Neural cell (in vitro differentiated cells): ENCODE results near the gene SDF2L1. TPM values are rescaled to one million over a fixed set of nuclear protein-coding genes. Genes with fewer than 3 reads are reported as not detected.

ENCODE experiments used
- H2AFZ ChIP-seq: fragments of 200-600, 300-800 bp; sonication (generic), shearing (Covaris generic); 2 replicates; pipeline ENCODE4 v1.6.0; 2014; ENCODE audit warnings: low read depth, mild to moderate bottlenecking, antibody characterized with exemption, low read length, moderate library complexity
- H3F3A ChIP-seq: fragments of 200-600 bp; shearing (Covaris generic); 2 replicates; pipeline ENCODE4 v1.6.1; 2016; ENCODE audit warnings: mild to moderate bottlenecking, moderate library complexity, mixed read lengths, antibody characterized with exemption, low read length; ENCODE audit not compliant: insufficient read depth, poor library complexity, severe bottlenecking
- H3K27ac ChIP-seq: fragments of 200-600, 300-800 bp; sonication (generic), shearing (Covaris generic); 2 replicates; pipeline ENCODE4 v1.5.1; 2014; ENCODE audit warnings: mild to moderate bottlenecking, low read length, moderate library complexity
- H3K27me3 ChIP-seq: fragments of 300-800, 200-600 bp; sonication (generic), shearing (Covaris generic); 2 replicates; pipeline ENCODE4 v1.6.0; 2014; ENCODE audit warnings: mild to moderate bottlenecking, low read depth, low read length, moderate library complexity; ENCODE audit not compliant: insufficient read depth
- H3K36me3 ChIP-seq: fragments of 300-800, 200-600 bp; sonication (generic), shearing (Covaris generic); 2 replicates; pipeline ENCODE4 v1.5.1; 2014; ENCODE audit warnings: mild to moderate bottlenecking, antibody characterized with exemption, low read length, moderate library complexity; ENCODE audit not compliant: insufficient read depth
- H3K4me2 ChIP-seq: fragments of 300-800, 200-600 bp; sonication (generic), shearing (Covaris generic); 2 replicates; pipeline ENCODE4 v1.6.0; 2014; ENCODE audit warnings: mild to moderate bottlenecking, low read length
- H3K4me3 ChIP-seq: fragments of 300-800, 200-600 bp; sonication (generic), shearing (Covaris generic); 2 replicates; pipeline ENCODE4 v1.5.1; 2014; ENCODE audit warnings: mild to moderate bottlenecking, low read length, moderate library complexity
- H3K79me2 ChIP-seq: fragments of 200-600 bp; shearing (Covaris generic); replicated peaks from 2 replicates; pipeline ENCODE4 v1.6.0; 2014; ENCODE audit warnings: mild to moderate bottlenecking, low read length, moderate library complexity; ENCODE audit not compliant: insufficient read depth
- H3K9ac ChIP-seq: fragments of 300-800, 200-600 bp; sonication (generic), shearing (Covaris generic); 2 replicates; pipeline ENCODE4 v1.6.1; 2016; ENCODE audit warnings: mild to moderate bottlenecking, low read length, mixed read lengths
- H3K9me2 ChIP-seq: fragments of 200-600 bp; shearing (Covaris generic); 2 replicates; pipeline ENCODE4 v1.6.1; 2016; ENCODE audit warnings: mild to moderate bottlenecking, low read length, mixed read lengths; ENCODE audit not compliant: insufficient read depth
- H3K9me3 ChIP-seq: fragments of 200-600, 300-800 bp; sonication (generic), shearing (Covaris generic); 2 replicates; pipeline ENCODE4 v1.6.1; 2016; ENCODE audit warnings: mild to moderate bottlenecking, mixed run types, low read length, moderate library complexity, mixed read lengths
- H4K20me1 ChIP-seq: fragments of 200-600 bp; shearing (Covaris generic); 2 replicates; pipeline ENCODE4 v1.6.1; 2016; ENCODE audit warnings: mild to moderate bottlenecking, mixed run types; ENCODE audit not compliant: insufficient read depth
- EP300 ChIP-seq: fragments of 450-650 bp; conservative IDR thresholded peaks from 2 replicates; pipeline ENCODE4 v1.6.1; 2014; ENCODE audit warnings: antibody characterized with exemption, mild to moderate bottlenecking, moderate library complexity; ENCODE audit not compliant: poor library complexity, severe bottlenecking
- EZH2 ChIP-seq: fragments of 200-600, 300-800 bp; shearing (Covaris generic), sonication (generic); IDR thresholded peaks from 2 replicates; pipeline ENCODE4 v1.6.1; 2014; ENCODE audit warnings: antibody characterized with exemption, low read length, borderline replicate concordance, mild to moderate bottlenecking; ENCODE audit not compliant: insufficient read depth, poor library complexity, severe bottlenecking
- MXI1 ChIP-seq: fragments of 450-650 bp; conservative IDR thresholded peaks from 2 replicates; pipeline ENCODE4 v1.6.1; 2014; ENCODE audit warnings: antibody characterized with exemption, mild to moderate bottlenecking; ENCODE audit not compliant: poor library complexity, severe bottlenecking
- POLR2AphosphoS5 ChIP-seq: IDR thresholded peaks from 2 replicates; pipeline ENCODE4 v1.6.1; 2012
- RAD21 ChIP-seq: fragments of 450-650 bp; conservative IDR thresholded peaks from 2 replicates; pipeline ENCODE4 v1.6.1; 2014; ENCODE audit warnings: antibody characterized with exemption, mild to moderate bottlenecking, moderate library complexity
- SMC3 ChIP-seq: fragments of 450-650 bp; conservative IDR thresholded peaks from 2 replicates; pipeline ENCODE4 v1.6.1; 2014; ENCODE audit warnings: antibody characterized with exemption, mild to moderate bottlenecking, moderate library complexity; ENCODE audit not compliant: poor library complexity
- TAF1 ChIP-seq: IDR thresholded peaks from 2 replicates; pipeline ENCODE4 v1.6.1; 2012; ENCODE audit warnings: low read depth
- polyA plus RNA-seq: library from polyadenylated mRNA; depleted of rRNA; stranded (reverse); fragments of >200 nt; gene quantifications from 2 replicates; pipeline ENCODE4 v1.2.3, GENCODE V29; 2014
- TF ChIP-seq, protein P1 (sequence below): fragments of 450-650 bp; IDR thresholded peaks from 2 replicates; pipeline ENCODE4 v1.5.1; 2014; ENCODE audit warnings: antibody characterized with exemption, mild to moderate bottlenecking, moderate library complexity; ENCODE audit not compliant: poor library complexity, severe bottlenecking
- TF ChIP-seq, protein P2 (sequence below): IDR thresholded peaks from 2 replicates; pipeline ENCODE4 v1.6.1; 2012; ENCODE audit warnings: borderline replicate concordance

Gene SDF2L1
- polyA plus RNA-seq, 1 donor from 2014 or later, result 11.0 TPM

DNA sequence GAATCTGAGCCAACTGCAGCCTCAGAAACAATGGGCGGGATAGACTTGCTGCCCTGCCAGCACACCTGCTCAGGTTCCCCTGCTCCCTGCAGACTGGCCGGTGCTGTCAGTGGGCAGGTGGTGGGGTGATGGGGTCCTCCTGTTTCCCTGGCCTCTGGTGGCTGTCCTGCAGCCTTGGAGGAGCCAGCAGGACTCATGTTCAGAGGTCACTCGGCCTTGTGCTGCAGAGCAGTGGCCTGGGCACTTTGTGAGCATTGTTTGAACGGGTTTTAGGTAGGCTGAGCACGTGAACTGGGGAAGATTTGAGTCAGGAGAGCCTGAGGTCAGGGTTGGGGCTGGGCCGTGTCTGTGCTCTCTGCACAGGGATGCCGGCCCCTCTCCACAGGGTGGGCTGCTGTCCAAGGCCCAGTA lies 41.3 kb downstream of the SDF2L1 start:
- Histone ChIP-seq H3K36me3 (no peaks in the 10 kb centered on the region), H3K9me2 (no peaks in the 10 kb centered on the region), H3K9ac (no peak overlapping the region), H3K9me3 (no peaks in the 10 kb centered on the region), H3K4me2 (no peak overlapping the region), H4K20me1 (no peaks in the 10 kb centered on the region), H2AFZ (no peak overlapping the region), H3K4me3 (no peak overlapping the region), H3K27ac (no peak overlapping the region), H3K79me2 (no peaks in the 10 kb centered on the region), H3F3A (no peaks in the 10 kb centered on the region), H3K27me3 (no peaks in the 10 kb centered on the region)
- TF ChIP-seq TAF1 (no peak), EP300 (no peak), SMC3 (no peak), EZH2 (no peak), MXI1 (no peak), POLR2AphosphoS5 (no peak), RAD21 (no peak)
- TF ChIP-seq, protein P1, sequence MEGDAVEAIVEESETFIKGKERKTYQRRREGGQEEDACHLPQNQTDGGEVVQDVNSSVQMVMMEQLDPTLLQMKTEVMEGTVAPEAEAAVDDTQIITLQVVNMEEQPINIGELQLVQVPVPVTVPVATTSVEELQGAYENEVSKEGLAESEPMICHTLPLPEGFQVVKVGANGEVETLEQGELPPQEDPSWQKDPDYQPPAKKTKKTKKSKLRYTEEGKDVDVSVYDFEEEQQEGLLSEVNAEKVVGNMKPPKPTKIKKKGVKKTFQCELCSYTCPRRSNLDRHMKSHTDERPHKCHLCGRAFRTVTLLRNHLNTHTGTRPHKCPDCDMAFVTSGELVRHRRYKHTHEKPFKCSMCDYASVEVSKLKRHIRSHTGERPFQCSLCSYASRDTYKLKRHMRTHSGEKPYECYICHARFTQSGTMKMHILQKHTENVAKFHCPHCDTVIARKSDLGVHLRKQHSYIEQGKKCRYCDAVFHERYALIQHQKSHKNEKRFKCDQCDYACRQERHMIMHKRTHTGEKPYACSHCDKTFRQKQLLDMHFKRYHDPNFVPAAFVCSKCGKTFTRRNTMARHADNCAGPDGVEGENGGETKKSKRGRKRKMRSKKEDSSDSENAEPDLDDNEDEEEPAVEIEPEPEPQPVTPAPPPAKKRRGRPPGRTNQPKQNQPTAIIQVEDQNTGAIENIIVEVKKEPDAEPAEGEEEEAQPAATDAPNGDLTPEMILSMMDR, result no peak
- TF ChIP-seq, protein P2, sequence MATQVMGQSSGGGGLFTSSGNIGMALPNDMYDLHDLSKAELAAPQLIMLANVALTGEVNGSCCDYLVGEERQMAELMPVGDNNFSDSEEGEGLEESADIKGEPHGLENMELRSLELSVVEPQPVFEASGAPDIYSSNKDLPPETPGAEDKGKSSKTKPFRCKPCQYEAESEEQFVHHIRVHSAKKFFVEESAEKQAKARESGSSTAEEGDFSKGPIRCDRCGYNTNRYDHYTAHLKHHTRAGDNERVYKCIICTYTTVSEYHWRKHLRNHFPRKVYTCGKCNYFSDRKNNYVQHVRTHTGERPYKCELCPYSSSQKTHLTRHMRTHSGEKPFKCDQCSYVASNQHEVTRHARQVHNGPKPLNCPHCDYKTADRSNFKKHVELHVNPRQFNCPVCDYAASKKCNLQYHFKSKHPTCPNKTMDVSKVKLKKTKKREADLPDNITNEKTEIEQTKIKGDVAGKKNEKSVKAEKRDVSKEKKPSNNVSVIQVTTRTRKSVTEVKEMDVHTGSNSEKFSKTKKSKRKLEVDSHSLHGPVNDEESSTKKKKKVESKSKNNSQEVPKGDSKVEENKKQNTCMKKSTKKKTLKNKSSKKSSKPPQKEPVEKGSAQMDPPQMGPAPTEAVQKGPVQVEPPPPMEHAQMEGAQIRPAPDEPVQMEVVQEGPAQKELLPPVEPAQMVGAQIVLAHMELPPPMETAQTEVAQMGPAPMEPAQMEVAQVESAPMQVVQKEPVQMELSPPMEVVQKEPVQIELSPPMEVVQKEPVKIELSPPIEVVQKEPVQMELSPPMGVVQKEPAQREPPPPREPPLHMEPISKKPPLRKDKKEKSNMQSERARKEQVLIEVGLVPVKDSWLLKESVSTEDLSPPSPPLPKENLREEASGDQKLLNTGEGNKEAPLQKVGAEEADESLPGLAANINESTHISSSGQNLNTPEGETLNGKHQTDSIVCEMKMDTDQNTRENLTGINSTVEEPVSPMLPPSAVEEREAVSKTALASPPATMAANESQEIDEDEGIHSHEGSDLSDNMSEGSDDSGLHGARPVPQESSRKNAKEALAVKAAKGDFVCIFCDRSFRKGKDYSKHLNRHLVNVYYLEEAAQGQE, result no peak

DNA sequence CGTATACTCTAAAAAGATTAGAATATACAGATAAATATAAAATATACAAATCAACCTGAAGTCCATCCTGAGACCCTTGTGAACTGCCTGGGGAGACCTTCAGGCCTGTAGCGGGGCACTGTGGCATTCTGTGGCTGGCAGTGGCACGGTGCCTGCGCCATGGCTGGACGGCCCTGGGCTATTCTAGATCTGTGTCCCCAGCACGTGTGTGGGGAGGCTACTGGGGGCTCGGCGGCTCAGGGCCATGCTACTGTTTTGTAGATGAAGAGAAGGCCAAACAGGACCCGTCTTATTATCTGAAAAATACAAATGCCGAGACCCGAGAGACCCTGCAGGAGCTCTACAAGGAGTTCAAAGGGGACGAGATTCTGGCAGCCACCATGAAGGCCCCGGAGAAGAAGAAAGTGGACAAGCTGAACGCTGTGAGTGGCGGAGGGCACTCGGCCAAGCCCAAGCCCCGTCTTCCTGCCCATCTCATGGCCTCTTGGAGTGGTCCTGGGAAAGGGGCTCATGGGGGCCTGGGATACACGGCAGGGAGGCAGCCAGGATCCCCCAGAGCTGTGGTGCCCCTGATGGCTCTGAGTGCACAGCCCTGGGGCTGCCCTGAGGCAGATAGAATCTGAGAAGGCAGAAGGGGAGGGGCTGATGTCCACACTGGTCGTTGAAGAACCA lies 42.5 kb downstream of the SDF2L1 start:
- H3K9ac ChIP-seq, result no peak overlapping the region
- TF ChIP-seq TAF1, result no peak
- TF ChIP-seq EP300, result no peak
- no peak for TF ChIP-seq EZH2
- TF ChIP-seq, protein P1, result no peak
- TF ChIP-seq POLR2AphosphoS5, result no peak
- TF ChIP-seq, protein P2, result no peak
- no peak for TF ChIP-seq SMC3
- TF ChIP-seq RAD21, result no peak
- no peak for TF ChIP-seq MXI1
- H4K20me1 ChIP-seq, result no peaks in the 10 kb centered on the region
- no peaks in the 10 kb centered on the region for H3F3A ChIP-seq
- no peak overlapping the region for H3K4me2 ChIP-seq
- H3K79me2 ChIP-seq, result no peaks in the 10 kb centered on the region
- no peaks in the 10 kb centered on the region for H3K9me3 ChIP-seq
- no peaks in the 10 kb centered on the region for H3K9me2 ChIP-seq
- H3K4me3 ChIP-seq, result no peak overlapping the region
- H2AFZ ChIP-seq, result no peak overlapping the region
- H3K27ac ChIP-seq, result no peak overlapping the region
- H3K36me3 ChIP-seq, result no peaks in the 10 kb centered on the region
- no peaks in the 10 kb centered on the region for H3K27me3 ChIP-seq
